ENCODE data around the gene ACSM6.

DNA sequence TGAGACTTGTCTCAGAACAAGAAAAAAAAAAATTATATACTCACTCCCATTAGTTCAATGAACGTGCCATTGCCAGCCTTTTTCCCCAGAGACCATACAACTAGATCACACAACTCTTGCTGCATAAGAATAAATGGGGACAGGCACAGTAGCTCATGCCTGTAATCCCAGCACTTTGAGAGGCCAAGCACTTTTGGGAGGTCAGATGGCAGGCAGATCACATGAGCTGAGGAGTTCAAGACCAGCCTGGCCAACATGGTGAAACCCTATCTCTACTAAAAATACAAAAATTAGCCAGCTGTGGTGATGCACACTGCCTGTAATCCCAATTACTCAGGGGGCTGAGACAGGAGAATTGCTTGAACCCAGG lies 83.1 kb downstream of the ACSM6 start:
- TF ChIP-seq CTCF (conservative IDR thresholded peaks at IDR 0.05; ENCODE audit: low read depth, low read length): no peak
- TF ChIP-seq EZH2 (IDR thresholded peaks at IDR 0.05; ENCODE audit: borderline replicate concordance, low read depth, low read length, poor library complexity, severe bottlenecking): no peak

Measured in A673 (cell line).